Right cardiac atrium (tissue), 5 donors: ENCODE results near the gene MC3R. TPM values are rescaled to one million over a fixed set of nuclear protein-coding genes. Genes with fewer than 3 reads are reported as not detected.

Source experiments
- ATAC-seq, 2 donors: fragments of 200-7000 bp; cut with Tn5 transposase; one replicate each; pipeline versions ENCODE4 v1.8.0 to v1.9.1; 2020; ENCODE audit warnings: moderate library complexity in 2 of 2, mild to moderate bottlenecking in 1 of 2
- DNase-seq, 3 donors: peaks; one replicate each; pipeline ENCODE4 v3.0.0-alpha.2; 2020
- H3K27ac ChIP-seq: one replicate; pipeline ENCODE4 v1.5.1; 2013; ENCODE audit warnings: mild to moderate bottlenecking, low read length, control low read depth, moderate library complexity
- H3K27me3 ChIP-seq: one replicate; pipeline ENCODE4 v1.6.1; 2013; ENCODE audit not compliant: control insufficient read depth, insufficient read depth
- H3K4me1 ChIP-seq: one replicate; pipeline ENCODE4 v1.6.1; 2013; ENCODE audit warnings: low read length; ENCODE audit not compliant: control insufficient read depth, insufficient read depth
- H3K4me3 ChIP-seq: one replicate; pipeline ENCODE4 v1.5.1; 2013; ENCODE audit warnings: low read length, control low read depth
- H3K9me3 ChIP-seq: one replicate; pipeline ENCODE4 v1.6.1; 2013; ENCODE audit warnings: low read length; ENCODE audit not compliant: control insufficient read depth
- WGBS: extraction: QIAGEN DNeasy Blood & Tissue Kit; methylation state at CpG from one replicate; pipeline ENCODE4 v1.1.7; 2013; 5-methylcytosine and 5-hydroxymethylcytosine counted together
- intact Hi-C, 4 donors: fragments of 100-400 bp; cut with DNase I; formaldehyde crosslinking; loops; one replicate each; pipeline versions ENCODE4 v1.11.0 to v1.14.0; 2022 to 2023
- long read RNA-seq, 4 donors: library from polyadenylated mRNA; unstranded; transcript quantifications; one replicate each; pipeline ENCODE4 v2.0.0, GENCODE V29; 2020 to 2021
- polyA plus RNA-seq: library from polyadenylated mRNA; stranded (reverse); fragments of 200-250 nt; gene quantifications from one replicate; pipeline ENCODE4 v1.2.3, GENCODE V29; 2013
- total RNA-seq, 4 donors: library from RNA; stranded (reverse); fragmentation: NEBNext Ultra II Directional; extraction: Animal tissue kit (Norgen Biotek cat#: 25700); gene quantifications; one replicate each; pipeline ENCODE4 v1.2.1, GENCODE V29; 2021
- donor health status: healthy with polysubstance abuse.
- donor health status: DM: no; HTN: yes; CAD: no.
- donor health status: DM: no; HTN: no; CAD: no.
- donor health status: DM: no; HTN: yes; CAD: no; lungs with severe emphysema.
- donor health status: DM: yes; HTN: yes; CAD: no.

The MC3R gene
- not detected for total RNA-seq
- polyA plus RNA-seq, result not detected
- long read RNA-seq, donor 1, result 0 reads
- long read RNA-seq, donor 2, result 0 reads
- long read RNA-seq, donor 3, result 0 reads
- long read RNA-seq, donor 4, result 0 reads

DNA sequence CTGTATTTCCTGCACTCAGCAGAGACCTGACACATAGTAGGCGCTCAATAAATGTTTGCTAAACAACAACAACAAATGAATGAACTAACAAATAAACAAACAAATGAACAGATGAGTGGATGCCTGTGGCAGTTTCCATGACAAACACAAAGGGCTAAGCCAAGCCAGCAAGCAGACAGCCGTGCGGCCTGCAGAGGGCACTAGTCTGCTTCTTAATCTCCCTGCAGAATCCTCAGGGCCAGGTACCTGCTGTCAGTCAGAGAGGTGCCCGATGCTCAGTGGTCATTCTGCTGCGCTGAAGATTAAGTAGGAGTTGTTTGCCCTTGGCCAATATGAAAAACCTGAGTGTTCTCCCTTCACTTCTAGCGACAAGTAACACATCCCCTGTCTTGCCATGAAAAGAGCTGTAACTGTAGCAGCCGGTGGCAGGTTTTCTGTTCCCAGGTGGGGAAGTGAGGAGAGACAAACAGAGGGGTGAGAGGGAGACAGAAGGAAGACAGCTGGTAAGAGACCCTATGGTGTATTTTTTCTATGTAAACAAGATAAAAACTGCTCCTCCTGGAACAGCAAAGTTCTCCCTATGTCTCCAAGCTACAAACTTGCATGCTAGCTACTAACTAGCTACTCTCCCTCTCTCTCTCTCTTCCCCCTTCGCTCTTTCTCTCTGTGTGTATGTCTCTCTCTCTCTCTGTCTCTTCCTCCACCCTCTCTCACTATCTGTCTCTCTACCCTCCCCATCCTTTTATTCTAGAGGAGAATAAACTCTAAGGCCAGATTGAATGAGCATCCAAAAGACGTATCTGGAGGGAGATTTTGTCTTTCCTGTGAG, at the start of gene MC3R:
Gene MC3R, plus strand, starts transcription at position 779 of the 829 bp plus-strand sequence. CDS start 112 bp downstream, outside the sequence.
- no peak within 1 kb of the TSS for H3K27ac ChIP-seq

DNA sequence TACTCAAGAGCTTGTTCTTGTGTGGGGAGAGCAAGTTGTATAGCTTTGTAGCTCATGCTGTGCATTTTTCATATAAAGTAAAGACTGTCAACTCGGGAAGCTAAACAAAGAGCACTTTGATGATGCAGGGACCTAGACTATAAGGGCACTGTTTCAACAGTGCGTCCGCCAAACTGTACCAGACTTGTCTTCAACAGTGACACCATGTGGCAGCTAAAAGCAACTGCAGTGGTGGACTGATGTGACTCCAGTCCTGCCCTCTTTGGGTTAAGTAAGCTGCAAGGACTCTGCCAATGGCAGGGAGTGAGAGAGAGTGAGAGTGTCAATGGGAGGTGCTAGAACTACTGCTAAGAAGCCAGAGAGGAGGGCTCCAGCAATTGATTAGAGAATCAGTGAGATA, 48.1 kb upstream of the MC3R start:
- WGBS, result 81% methylated on average over 3 of the region's 3 CpGs
- ATAC-seq (no peak), DNase-seq (no peak)
- Histone ChIP-seq H3K4me3 (no peak overlapping the region), H3K27me3 (no peaks in the 10 kb centered on the region), H3K27ac (no peak overlapping the region), H3K4me1 (no peaks in the 10 kb centered on the region), H3K9me3 (peaks cover 10% of the 10 kb centered on the region)
- intact Hi-C loops, result no loop called here

More for the DNA sequence above, at the start of gene MC3R:
- WGBS, result 21% methylated on average over 9 of the region's 9 CpGs
- DNase-seq (peak; percentile 18 to 73 (median 62)), ATAC-seq (no peak)
- Histone ChIP-seq H3K4me3 (no peak within 1 kb of the TSS), H3K27me3 (no peaks in the 10 kb centered on the region), H3K4me1 (no peaks in the 10 kb centered on the region), H3K9me3 (no peaks in the 10 kb centered on the region)
- intact Hi-C loops, result no loop called here

DNA sequence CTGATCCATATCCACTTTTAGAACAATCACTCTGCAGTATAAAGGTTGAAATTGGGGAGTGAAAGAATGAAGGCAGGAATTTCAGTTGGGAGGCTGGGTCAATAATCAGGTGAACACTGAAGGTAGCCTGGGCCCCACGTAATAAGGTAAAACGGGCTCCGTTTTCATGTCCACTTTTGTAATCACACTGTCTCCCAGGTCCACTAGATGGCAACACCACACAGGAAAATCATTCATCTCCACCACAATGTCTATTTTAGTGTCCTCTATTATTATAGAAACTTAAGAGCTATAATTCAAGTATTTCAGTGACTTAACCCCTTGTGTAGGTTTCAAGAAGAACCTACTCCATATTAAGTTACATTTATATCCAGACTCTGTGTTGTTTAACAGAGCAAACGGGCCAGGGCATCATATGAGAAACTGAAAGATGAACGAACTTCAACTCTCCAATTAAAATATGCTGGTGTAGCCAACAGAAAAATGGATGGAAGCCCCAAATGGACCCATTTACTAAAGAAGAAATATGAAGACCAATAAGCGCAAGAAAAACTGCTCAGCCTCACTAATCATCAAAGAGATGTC, 45.9 kb upstream of the MC3R start:
- peaks cover 10% of the 10 kb centered on the region for H3K9me3 ChIP-seq
- WGBS, result 44% methylated on average over 6 of the region's 6 CpGs

DNA sequence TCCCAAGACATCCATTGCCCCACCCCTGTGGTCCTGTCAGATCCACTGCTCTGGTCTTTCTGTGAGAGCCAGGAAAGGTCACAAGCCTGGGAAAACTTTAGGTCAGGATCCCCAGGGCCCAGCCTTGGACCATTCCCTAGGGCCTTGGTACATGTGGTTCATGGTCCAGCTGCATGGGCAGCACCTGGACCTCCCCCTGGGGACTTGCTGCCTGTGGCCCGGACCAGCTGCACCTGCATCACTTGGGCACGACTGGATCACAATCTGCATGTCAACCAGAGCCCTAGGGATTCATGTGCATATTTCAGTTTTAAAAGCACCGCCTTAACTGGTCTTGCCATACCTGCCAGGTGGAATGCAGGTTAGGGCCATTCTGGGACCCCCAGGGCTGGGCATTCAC, 44.3 kb upstream of the MC3R start:
- intact Hi-C loops, result no loop called here
- Histone ChIP-seq H3K4me3 (no peak overlapping the region), H3K9me3 (peaks cover 7% of the 10 kb centered on the region), H3K4me1 (peaks cover 2% of the 10 kb centered on the region), H3K27me3 (no peaks in the 10 kb centered on the region), H3K27ac (no peak overlapping the region)
- DNase-seq (no peak), ATAC-seq (no peak)
- 78% methylated on average over 3 of the region's 3 CpGs for WGBS

More for the DNA sequence above, 45.9 kb upstream of the MC3R start:
- Histone ChIP-seq H3K4me3 (no peak overlapping the region), H3K27ac (no peak overlapping the region), H3K4me1 (peaks cover under 1% of the 10 kb centered on the region), H3K27me3 (no peaks in the 10 kb centered on the region)
- no peak for ATAC-seq
- intact Hi-C loops, result no loop called here
- no peak for DNase-seq

DNA sequence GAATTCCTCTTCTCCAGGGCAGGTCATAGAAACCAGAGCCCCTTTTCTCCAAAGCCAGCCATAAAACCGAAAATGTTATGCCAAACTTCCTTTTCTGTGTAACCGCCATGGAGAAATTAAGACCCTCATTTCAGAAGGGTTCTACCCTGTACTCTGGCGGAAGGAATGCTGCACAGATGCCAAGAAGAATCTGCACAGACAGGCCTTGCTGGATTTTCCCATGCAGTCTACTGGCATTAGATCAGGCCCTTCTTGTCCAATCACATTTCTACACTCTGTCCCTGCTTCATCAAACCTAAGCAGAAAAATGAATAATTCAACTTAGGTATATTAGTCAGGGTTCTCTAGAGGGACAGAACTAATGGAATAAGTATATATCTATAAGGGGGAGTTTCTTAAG, 43.2 kb upstream of the MC3R start:
- intact Hi-C loops, result no loop called here
- Histone ChIP-seq H3K27ac (no peak overlapping the region), H3K9me3 (peaks cover 3% of the 10 kb centered on the region), H3K27me3 (no peaks in the 10 kb centered on the region), H3K4me1 (peaks cover 2% of the 10 kb centered on the region), H3K4me3 (no peak overlapping the region)
- WGBS, result 80% methylated on average over 3 of the region's 3 CpGs
- DNase-seq (no peak), ATAC-seq (no peak)

DNA sequence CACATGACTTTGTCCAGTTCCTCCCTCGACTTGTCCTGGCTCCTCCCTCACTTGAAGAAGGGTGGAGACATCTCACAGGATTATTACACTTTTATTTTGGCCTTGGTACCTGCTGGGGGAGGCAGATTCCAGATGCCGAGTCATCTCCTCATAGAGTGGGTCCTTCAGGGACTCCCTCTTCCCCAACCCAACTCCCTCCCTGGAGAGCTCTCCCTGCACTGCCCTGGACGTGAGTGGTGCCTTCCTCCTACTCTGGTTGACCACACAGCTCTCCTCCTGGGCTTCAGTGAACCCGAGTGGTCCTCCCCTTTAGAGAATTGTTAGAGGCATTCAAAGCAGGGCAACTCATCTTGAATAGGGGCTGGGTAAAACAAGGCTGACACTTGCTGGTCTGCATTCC, 40.9 kb upstream of the MC3R start:
- Histone ChIP-seq H3K4me3 (no peak overlapping the region), H3K27me3 (no peaks in the 10 kb centered on the region), H3K9me3 (no peaks in the 10 kb centered on the region), H3K27ac (no peak overlapping the region), H3K4me1 (peaks cover 2% of the 10 kb centered on the region)
- no peak for DNase-seq
- WGBS, result 53% methylated on average over 4 of the region's 4 CpGs
- ATAC-seq, result no peak
- intact Hi-C loops, result no loop called here

DNA sequence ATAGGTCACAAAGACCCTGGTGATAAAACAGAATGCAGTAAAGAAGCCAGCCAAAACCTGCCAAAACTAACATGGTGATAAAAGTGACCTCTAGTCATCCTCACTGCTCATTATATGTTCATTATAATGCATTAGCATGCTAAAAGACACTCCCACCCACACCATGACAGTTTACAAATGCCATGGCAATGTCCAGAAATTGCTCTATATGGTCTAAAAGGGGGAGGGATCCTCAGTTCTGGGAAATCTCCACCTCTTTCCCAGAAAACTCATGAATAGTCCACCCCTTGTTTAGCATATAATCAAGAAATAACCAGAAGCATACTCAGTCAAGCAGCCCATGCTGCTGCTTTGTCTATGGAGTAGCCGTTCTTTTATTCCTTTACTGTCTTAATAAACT, 40.4 kb upstream of the MC3R start:
- Histone ChIP-seq H3K27me3 (no peaks in the 10 kb centered on the region), H3K27ac (no peak overlapping the region), H3K4me1 (peaks cover 2% of the 10 kb centered on the region), H3K9me3 (no peaks in the 10 kb centered on the region), H3K4me3 (no peak overlapping the region)
- 86% methylated on average over 1 of the region's 1 CpG for WGBS
- ATAC-seq (no peak), DNase-seq (no peak)
- intact Hi-C loops, result no loop called here

DNA sequence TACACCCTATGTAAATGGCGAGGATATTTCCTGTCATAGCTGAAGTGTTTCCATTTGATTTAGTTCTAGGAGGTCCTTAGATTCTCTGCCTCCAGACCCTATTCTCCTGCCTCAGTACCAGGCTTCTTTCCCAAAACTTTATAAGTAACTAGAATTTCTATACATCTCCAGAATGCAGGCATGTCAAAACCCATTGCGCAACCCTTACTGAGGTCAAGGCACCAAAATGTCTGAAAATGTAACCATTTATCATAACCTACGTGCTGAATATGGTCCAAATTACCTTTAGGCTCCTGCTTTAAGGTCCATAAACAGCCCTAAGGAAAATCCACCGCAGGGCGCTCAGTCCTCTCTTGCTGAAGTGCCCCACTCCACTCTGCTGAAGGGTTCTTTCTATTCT, 37.5 kb upstream of the MC3R start:
- Histone ChIP-seq H3K27me3 (no peaks in the 10 kb centered on the region), H3K27ac (no peak overlapping the region), H3K9me3 (no peaks in the 10 kb centered on the region), H3K4me3 (no peak overlapping the region), H3K4me1 (peaks cover 2% of the 10 kb centered on the region)
- intact Hi-C loops, result no loop called here
- WGBS, result 84% methylated on average over 5 of the region's 5 CpGs
- DNase-seq, result no peak
- ATAC-seq, result no peak

DNA sequence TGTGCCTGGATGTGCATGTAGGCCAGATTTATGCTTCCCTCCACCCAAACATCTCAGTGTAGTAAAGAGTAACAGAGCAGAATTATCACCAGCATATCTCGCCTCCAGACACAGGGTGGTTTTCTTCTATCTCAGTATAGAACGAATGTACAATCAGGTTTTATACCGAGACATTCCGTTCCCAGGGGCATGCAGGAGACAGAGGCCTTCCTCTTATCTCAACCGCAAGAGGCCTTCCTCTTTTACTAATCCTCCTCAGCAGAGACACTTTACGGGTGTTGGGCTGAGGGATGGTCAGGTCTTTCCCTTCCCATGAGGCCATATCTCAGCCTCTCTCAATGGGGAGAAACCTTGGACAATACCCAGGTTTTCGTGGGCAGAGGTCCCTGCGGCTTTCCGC, 36.4 kb upstream of the MC3R start:
- Histone ChIP-seq H3K4me1 (peaks cover 2% of the 10 kb centered on the region), H3K27me3 (no peaks in the 10 kb centered on the region), H3K9me3 (no peaks in the 10 kb centered on the region), H3K27ac (no peak overlapping the region), H3K4me3 (no peak overlapping the region)
- ATAC-seq, result no peak
- 40% methylated on average over 9 of the region's 9 CpGs for WGBS
- intact Hi-C loops, result no loop called here
- no peak for DNase-seq

DNA sequence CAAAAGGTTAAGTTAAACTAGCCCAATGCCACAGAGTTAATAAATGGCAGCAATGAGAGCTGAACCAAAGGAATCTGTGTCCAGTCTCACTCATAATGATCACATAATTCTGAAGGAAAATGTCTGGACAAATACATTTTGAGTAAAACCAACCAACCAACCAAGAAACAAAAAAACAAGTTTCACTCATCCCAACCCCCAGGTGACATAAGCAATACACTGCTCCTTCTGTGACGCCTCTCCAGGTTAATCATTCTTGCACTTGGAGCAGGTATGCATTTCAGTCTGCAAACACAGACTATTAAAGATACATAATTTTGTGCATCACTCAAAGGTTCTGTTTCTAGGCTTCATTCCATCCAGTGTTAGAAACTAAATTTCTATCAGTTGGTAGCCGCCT, 35.2 kb upstream of the MC3R start:
- Histone ChIP-seq H3K27me3 (no peaks in the 10 kb centered on the region), H3K27ac (no peak overlapping the region), H3K9me3 (no peaks in the 10 kb centered on the region), H3K4me1 (no peaks in the 10 kb centered on the region), H3K4me3 (no peak overlapping the region)
- ATAC-seq (no peak), DNase-seq (no peak)
- WGBS, result 83% methylated on average over 2 of the region's 2 CpGs
- intact Hi-C loops, result no loop called here

DNA sequence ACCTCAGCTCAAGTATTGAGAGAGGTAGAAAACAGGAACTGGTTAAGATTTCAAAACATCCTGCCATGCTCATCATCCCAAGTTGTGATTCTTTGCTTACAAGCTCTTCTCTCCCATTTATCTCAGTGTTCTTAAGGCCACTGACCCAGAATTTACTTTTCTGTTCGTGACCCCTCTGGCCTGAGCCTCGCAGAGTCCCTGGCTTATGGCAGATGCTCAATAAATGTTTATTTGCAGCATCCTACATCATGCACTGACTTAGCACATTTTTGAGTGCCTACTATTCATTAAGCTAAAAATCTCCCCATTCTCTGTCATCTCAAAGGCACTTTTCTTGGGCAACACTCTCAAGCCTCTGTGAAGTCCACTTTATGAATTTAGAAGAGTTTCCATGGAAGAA, 33.4 kb upstream of the MC3R start:
- 18% methylated on average over 2 of the region's 2 CpGs for WGBS
- DNase-seq (no peak), ATAC-seq (no peak)
- Histone ChIP-seq H3K9me3 (no peaks in the 10 kb centered on the region), H3K4me3 (no peak overlapping the region), H3K27ac (no peak overlapping the region), H3K4me1 (no peaks in the 10 kb centered on the region), H3K27me3 (no peaks in the 10 kb centered on the region)
- intact Hi-C loops, result no loop called here
